Neuronal stem cell (in vitro differentiated cells): ENCODE data around the gene ENPEP.

Experiments used
- DNase-seq: peaks from one replicate; pipeline ENCODE4 v3.0.0-alpha.2; 2013; ENCODE audit warnings: low spot score
- H2AFZ ChIP-seq: one replicate; pipeline ENCODE4 v1.6.1; 2013; ENCODE audit warnings: mild to moderate bottlenecking, low read length, inconsistent platforms
- H2AK5ac ChIP-seq: 2 replicates; pipeline ENCODE4 v1.6.1; 2013; ENCODE audit warnings: low read depth, mild to moderate bottlenecking, inconsistent platforms, low read length, moderate library complexity, mixed read lengths
- H2BK120ac ChIP-seq: 2 replicates; pipeline ENCODE4 v1.6.1; 2013; ENCODE audit warnings: low read depth, mild to moderate bottlenecking, inconsistent platforms, low read length, moderate library complexity, mixed read lengths
- H2BK12ac ChIP-seq: one replicate; pipeline ENCODE4 v1.6.1; 2013; ENCODE audit warnings: low read length, inconsistent platforms
- H2BK15ac ChIP-seq: 2 replicates; pipeline ENCODE4 v1.6.1; 2013; ENCODE audit warnings: mild to moderate bottlenecking, low read length, inconsistent platforms, mixed read lengths
- H2BK5ac ChIP-seq: one replicate; pipeline ENCODE4 v1.6.1; 2013; ENCODE audit warnings: inconsistent platforms, mild to moderate bottlenecking, low read length, moderate library complexity
- H3K14ac ChIP-seq: one replicate; pipeline ENCODE4 v1.6.1; 2013; ENCODE audit warnings: low read length, inconsistent platforms
- H3K18ac ChIP-seq: 2 replicates; pipeline ENCODE4 v1.6.1; 2013; ENCODE audit warnings: low read length, inconsistent platforms
- H3K23ac ChIP-seq: 2 replicates; pipeline ENCODE4 v1.6.1; 2013; ENCODE audit warnings: low read depth, mild to moderate bottlenecking, mixed read lengths, low read length, inconsistent platforms; ENCODE audit not compliant: poor library complexity
- H3K27ac ChIP-seq: replicated peaks from 3 replicates; pipeline ENCODE4 v1.5.1; 2013; ENCODE audit warnings: low read length, inconsistent platforms
- H3K27me3 ChIP-seq, 3 experiments: 2 replicates each; pipeline ENCODE4 v1.6.1; 2013; ENCODE audit warnings: low read length in 3 of 3, mild to moderate bottlenecking in 2 of 3, inconsistent platforms in 1 of 3, low read depth in 1 of 3, mixed read lengths in 1 of 3, moderate library complexity in 1 of 3; ENCODE audit not compliant: control insufficient read depth in 3 of 3, insufficient read depth in 3 of 3
- H3K36me3 ChIP-seq, 2 donors: replicated peaks in 1 of 2; 2 replicates each; pipeline ENCODE4 v1.6.1; 2013; ENCODE audit warnings: low read length in 2 of 2; ENCODE audit not compliant: control insufficient read depth in 2 of 2, insufficient read depth in 2 of 2
- H3K4ac ChIP-seq: 2 replicates; pipeline ENCODE4 v1.6.1; 2013; ENCODE audit warnings: inconsistent platforms, mild to moderate bottlenecking, low read length, moderate library complexity
- H3K4me1 ChIP-seq, 2 donors: 1 replicate in 1 of 2; 2 replicates in 1 of 2; pipeline ENCODE4 v1.6.1; 2013; ENCODE audit warnings: low read length in 2 of 2, low read depth in 1 of 2; ENCODE audit not compliant: control insufficient read depth in 2 of 2, insufficient read depth in 1 of 2
- H3K4me2 ChIP-seq: one replicate; pipeline ENCODE4 v1.6.1; 2013; ENCODE audit warnings: mild to moderate bottlenecking, low read length, inconsistent platforms; ENCODE audit not compliant: insufficient read depth, poor library complexity, severe bottlenecking
- H3K4me3 ChIP-seq, 2 donors: 2 replicates each; pipeline ENCODE4 v1.5.1; 2013; ENCODE audit warnings: low read length in 2 of 2, mild to moderate bottlenecking in 2 of 2, inconsistent platforms in 1 of 2, moderate library complexity in 1 of 2
- H3K79me1 ChIP-seq: one replicate; pipeline ENCODE4 v1.6.1; 2013; ENCODE audit warnings: low read depth, mild to moderate bottlenecking, inconsistent platforms, low read length, moderate library complexity
- H3K9ac ChIP-seq: one replicate; pipeline ENCODE4 v1.6.1; 2013; ENCODE audit warnings: mild to moderate bottlenecking, low read depth, low read length, inconsistent platforms; ENCODE audit not compliant: poor library complexity
- H3K9me3 ChIP-seq, 2 donors: replicated peaks in 1 of 2; 2 replicates each; pipeline versions ENCODE3 to v1.6.1; 2013; ENCODE audit warnings: low read length in 2 of 2, mild to moderate bottlenecking in 2 of 2, inconsistent platforms in 1 of 2, low read depth in 1 of 2, mixed read lengths in 1 of 2, moderate library complexity in 1 of 2; ENCODE audit not compliant: control insufficient read depth in 2 of 2, insufficient read depth in 1 of 2
- H4K8ac ChIP-seq: one replicate; pipeline ENCODE4 v1.6.1; 2013; ENCODE audit warnings: low read depth, mild to moderate bottlenecking, inconsistent platforms, low read length, moderate library complexity
- H4K91ac ChIP-seq: one replicate; pipeline ENCODE4 v1.6.1; 2013; ENCODE audit warnings: low read length, low read depth, mild to moderate bottlenecking, inconsistent platforms; ENCODE audit not compliant: poor library complexity
- WGBS, 2 donors: extraction: QIAGEN DNeasy Blood & Tissue Kit; methylation state at CpG; one replicate each; pipeline ENCODE4 v1.1.7; 2013; ENCODE audit warnings: missing lambda C conversion rate in 2 of 2, mixed read lengths in 1 of 2; ENCODE audit not compliant: insufficient read length in 2 of 2, insufficient replicate concordance in 1 of 2; ENCODE audit errors: extremely low coverage in 2 of 2; 5-methylcytosine and 5-hydroxymethylcytosine counted together

Gene ENPEP

DNA sequence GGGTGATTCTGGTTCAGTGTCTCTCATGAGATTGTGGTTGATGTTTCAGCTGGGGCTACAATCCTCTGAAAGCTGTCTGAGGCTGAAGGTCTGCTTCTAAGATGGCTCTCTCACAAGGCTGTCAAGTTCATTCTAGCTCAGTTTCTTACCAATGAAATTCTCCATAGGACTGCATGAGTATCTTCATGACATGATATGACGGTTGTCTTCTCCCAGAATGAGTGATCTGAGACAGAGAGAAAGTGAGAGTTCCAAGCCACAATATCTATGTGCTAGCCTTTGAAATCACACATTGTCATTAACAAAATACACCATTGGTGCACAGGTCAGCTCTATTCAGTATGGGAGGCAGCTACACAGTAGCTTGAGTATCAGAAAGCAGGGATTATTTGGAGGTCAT, 119.6 kb downstream of the ENPEP start:
- H3K27ac ChIP-seq = no peak overlapping the region
- H4K91ac ChIP-seq = no peak overlapping the region
- no peaks in the 10 kb centered on the region for H3K79me1 ChIP-seq
- H4K8ac ChIP-seq = no peak overlapping the region
- H2BK12ac ChIP-seq = no peak overlapping the region
- H2BK15ac ChIP-seq = no peak overlapping the region
- no peak overlapping the region for H3K18ac ChIP-seq
- no peak overlapping the region for H3K9ac ChIP-seq
- H3K4me2 ChIP-seq = no peak overlapping the region
- H2BK5ac ChIP-seq = no peak overlapping the region
- H2AK5ac ChIP-seq = no peak overlapping the region
- H2AFZ ChIP-seq = no peak overlapping the region
- H3K36me3 ChIP-seq = no peaks in the 10 kb centered on the region
- WGBS, 2 donors = no CpG with 5 or more reads among the region's 1 CpG
- no peak overlapping the region for H3K23ac ChIP-seq
- no peaks in the 10 kb centered on the region for H3K27me3 ChIP-seq
- H3K4ac ChIP-seq = no peak overlapping the region
- H3K14ac ChIP-seq = no peak overlapping the region
- H2BK120ac ChIP-seq = no peak overlapping the region
- no peaks in the 10 kb centered on the region for H3K4me1 ChIP-seq
- no peaks in the 10 kb centered on the region for H3K9me3 ChIP-seq
- no peak overlapping the region for H3K4me3 ChIP-seq
- no peak for DNase-seq

GRCh38 chr4:110596431-110596830, 120.5 kb downstream of the ENPEP start:
- no peak overlapping the region for H2BK12ac ChIP-seq
- no peak overlapping the region for H2BK120ac ChIP-seq
- WGBS, 2 donors = no CpG with 5 or more reads among the region's 2 CpGs
- H3K18ac ChIP-seq = no peak overlapping the region
- H3K9me3 ChIP-seq = no peaks in the 10 kb centered on the region
- H2BK15ac ChIP-seq = no peak overlapping the region
- H2AFZ ChIP-seq = no peak overlapping the region
- DNase-seq = no peak
- H3K9ac ChIP-seq = no peak overlapping the region
- H3K4me1 ChIP-seq = no peaks in the 10 kb centered on the region
- H3K36me3 ChIP-seq = no peaks in the 10 kb centered on the region
- H4K91ac ChIP-seq = no peak overlapping the region
- no peak overlapping the region for H4K8ac ChIP-seq
- no peak overlapping the region for H3K4ac ChIP-seq
- H3K27me3 ChIP-seq = no peaks in the 10 kb centered on the region
- H3K27ac ChIP-seq = no peak overlapping the region
- H2BK5ac ChIP-seq = no peak overlapping the region
- H3K23ac ChIP-seq = no peak overlapping the region
- no peaks in the 10 kb centered on the region for H3K79me1 ChIP-seq
- no peak overlapping the region for H3K4me2 ChIP-seq
- H3K14ac ChIP-seq = no peak overlapping the region
- H2AK5ac ChIP-seq = no peak overlapping the region
- no peak overlapping the region for H3K4me3 ChIP-seq

GRCh38 chr4:110597582-110597981, 121.6 kb downstream of the ENPEP start:
- Histone ChIP-seq H3K18ac (no peak overlapping the region), H3K4me2 (no peak overlapping the region), H2BK120ac (no peak overlapping the region), H2AK5ac (no peak overlapping the region), H4K91ac (no peak overlapping the region), H3K4me3 (no peak overlapping the region), H3K14ac (no peak overlapping the region), H2AFZ (no peak overlapping the region), H3K4ac (no peak overlapping the region), H3K27ac (no peak overlapping the region), H3K9ac (no peak overlapping the region), H3K27me3 (no peaks in the 10 kb centered on the region), H2BK15ac (no peak overlapping the region), H3K9me3 (no peaks in the 10 kb centered on the region), H2BK5ac (no peak overlapping the region), H4K8ac (no peak overlapping the region), H2BK12ac (no peak overlapping the region), H3K79me1 (no peaks in the 10 kb centered on the region), H3K4me1 (no peaks in the 10 kb centered on the region), H3K36me3 (no peaks in the 10 kb centered on the region), H3K23ac (no peak overlapping the region)
- no peak for DNase-seq

DNA sequence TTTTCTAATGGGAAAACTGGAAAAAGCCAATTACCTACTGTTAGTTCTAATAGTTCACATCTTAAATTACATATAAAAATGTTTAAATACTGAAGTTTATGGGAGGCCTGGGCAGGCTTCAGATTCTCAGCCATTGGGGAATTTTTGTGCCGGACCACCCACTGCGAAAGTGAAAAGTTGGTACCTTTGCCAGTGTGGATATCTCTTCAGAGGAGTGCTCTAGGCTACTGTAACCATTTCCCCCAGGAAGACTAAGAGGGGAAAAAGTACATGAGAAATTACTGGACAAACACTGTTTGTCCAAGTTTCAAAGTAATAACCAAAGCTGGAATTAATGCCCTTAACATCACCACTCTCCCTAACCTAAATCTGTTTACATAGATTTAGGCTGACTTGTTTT, 126.1 kb downstream of the ENPEP start:
- Histone ChIP-seq H4K91ac (no peak overlapping the region), H2BK12ac (no peak overlapping the region), H3K79me1 (no peaks in the 10 kb centered on the region), H3K4ac (no peak overlapping the region), H3K4me2 (no peak overlapping the region), H3K27ac (no peak overlapping the region), H2BK120ac (no peak overlapping the region), H2BK15ac (no peak overlapping the region), H2AFZ (no peak overlapping the region), H2BK5ac (no peak overlapping the region), H3K18ac (no peak overlapping the region), H2AK5ac (no peak overlapping the region), H3K9ac (no peak overlapping the region), H3K14ac (no peak overlapping the region), H3K23ac (no peak overlapping the region), H3K4me1 (no peaks in the 10 kb centered on the region), H3K36me3 (no peaks in the 10 kb centered on the region), H3K9me3 (no peaks in the 10 kb centered on the region), H3K27me3 (no peaks in the 10 kb centered on the region), H3K4me3 (no peak overlapping the region), H4K8ac (no peak overlapping the region)
- DNase-seq = no peak
- no CpG with 5 or more reads among the region's 2 CpGs for WGBS, 2 donors
